Adipocyte (in vitro differentiated cells): ENCODE results near the gene CFAP92.

Experiments used
- DNase-seq: peaks from one replicate; pipeline ENCODE4 v3.0.0-alpha.2; 2015; ENCODE audit warnings: low read depth
- H3K27me3 ChIP-seq: replicated peaks from 2 replicates; pipeline ENCODE4 v1.7.0; 2013; ENCODE audit warnings: mild to moderate bottlenecking, low read length, moderate library complexity; ENCODE audit not compliant: control insufficient read depth, insufficient read depth
- H3K36me3 ChIP-seq: 2 replicates; pipeline ENCODE4 v1.7.0; 2013; ENCODE audit warnings: low read length, mild to moderate bottlenecking, moderate library complexity; ENCODE audit not compliant: control insufficient read depth, insufficient read depth, severe bottlenecking
- H3K4me1 ChIP-seq: 2 replicates; pipeline ENCODE4 v1.7.0; 2013; ENCODE audit warnings: mild to moderate bottlenecking, low read length, moderate library complexity; ENCODE audit not compliant: control insufficient read depth, insufficient read depth
- H3K4me3 ChIP-seq: 2 replicates; pipeline ENCODE4 v1.7.0; 2013; ENCODE audit warnings: mild to moderate bottlenecking, low read length, moderate library complexity
- H3K9ac ChIP-seq: 2 replicates; pipeline ENCODE4 v1.7.0; 2013; ENCODE audit warnings: mild to moderate bottlenecking, low read length, moderate library complexity
- H3K9me3 ChIP-seq: 2 replicates; pipeline ENCODE4 v1.7.0; 2013; ENCODE audit warnings: mild to moderate bottlenecking, low read length, moderate library complexity; ENCODE audit not compliant: control insufficient read depth

Gene CFAP92

GRCh38 chr3:129023909-129024308, 30.0 kb upstream of the CFAP92 start:
- Histone ChIP-seq H3K27me3 (peaks cover 18% of the 10 kb centered on the region), H3K9ac (no peak overlapping the region), H3K4me1 (peaks cover 3% of the 10 kb centered on the region), H3K4me3 (no peak overlapping the region), H3K36me3 (no peaks in the 10 kb centered on the region), H3K9me3 (peaks cover 4% of the 10 kb centered on the region)
- DNase-seq: no peak

- H3K4me1 ChIP-seq: peaks cover 3% of the 10 kb centered on the region
- H3K9me3 ChIP-seq: peaks cover 4% of the 10 kb centered on the region
- peaks cover 19% of the 10 kb centered on the region for H3K27me3 ChIP-seq
- H3K9ac ChIP-seq: no peak overlapping the region
- H3K36me3 ChIP-seq: no peaks in the 10 kb centered on the region
- H3K4me3 ChIP-seq: no peak overlapping the region
- DNase-seq: no peak
Measured at GRCh38 chr3:129023008-129023358, 29.1 kb upstream of the CFAP92 start.

- H3K9me3 ChIP-seq: peaks cover 4% of the 10 kb centered on the region
- peaks cover 3% of the 10 kb centered on the region for H3K4me1 ChIP-seq
- no peak overlapping the region for H3K9ac ChIP-seq
- peaks cover 19% of the 10 kb centered on the region for H3K27me3 ChIP-seq
- H3K36me3 ChIP-seq: no peaks in the 10 kb centered on the region
- H3K4me3 ChIP-seq: no peak overlapping the region
- DNase-seq: no peak
Measured at GRCh38 chr3:129022114-129023007, 28.5 kb upstream of the CFAP92 start.

- Histone ChIP-seq H3K4me3 (no peak overlapping the region), H3K27me3 (peaks cover 19% of the 10 kb centered on the region), H3K9me3 (peaks cover 4% of the 10 kb centered on the region), H3K36me3 (no peaks in the 10 kb centered on the region), H3K4me1 (peaks cover 3% of the 10 kb centered on the region), H3K9ac (no peak overlapping the region)
- no peak for DNase-seq
Measured at GRCh38 chr3:129021140-129021551, 27.3 kb upstream of the CFAP92 start.

- peaks cover 19% of the 10 kb centered on the region for H3K27me3 ChIP-seq
- H3K9ac ChIP-seq: no peak overlapping the region
- peaks cover under 1% of the 10 kb centered on the region for H3K4me1 ChIP-seq
- DNase-seq: no peak
- no peak overlapping the region for H3K4me3 ChIP-seq
- H3K36me3 ChIP-seq: no peaks in the 10 kb centered on the region
- peaks cover 4% of the 10 kb centered on the region for H3K9me3 ChIP-seq
Measured at GRCh38 chr3:129020691-129021090, 26.8 kb upstream of the CFAP92 start.

GRCh38 chr3:129019266-129019665, 25.4 kb upstream of the CFAP92 start:
- H3K9me3 ChIP-seq: peaks cover 4% of the 10 kb centered on the region
- no peak for DNase-seq
- no peak overlapping the region for H3K4me3 ChIP-seq
- H3K36me3 ChIP-seq: no peaks in the 10 kb centered on the region
- H3K4me1 ChIP-seq: no peaks in the 10 kb centered on the region
- H3K27me3 ChIP-seq: peaks cover 19% of the 10 kb centered on the region
- H3K9ac ChIP-seq: no peak overlapping the region

- H3K4me3 ChIP-seq: no peak overlapping the region
- no peak for DNase-seq
Measured at GRCh38 chr3:129018751-129019150, 24.9 kb upstream of the CFAP92 start.

GRCh38 chr3:129018271-129018670, 24.4 kb upstream of the CFAP92 start:
- no peak for DNase-seq

More at GRCh38 chr3:129018751-129019150, 24.9 kb upstream of the CFAP92 start:
- Histone ChIP-seq H3K9ac (no peak overlapping the region), H3K36me3 (no peaks in the 10 kb centered on the region), H3K9me3 (peaks cover 4% of the 10 kb centered on the region), H3K27me3 (peaks cover 23% of the 10 kb centered on the region), H3K4me1 (no peaks in the 10 kb centered on the region)

GRCh38 chr3:129017484-129017899, 23.6 kb upstream of the CFAP92 start:
- Histone ChIP-seq H3K4me3 (no peak overlapping the region), H3K9ac (no peak overlapping the region), H3K36me3 (no peaks in the 10 kb centered on the region), H3K9me3 (no peaks in the 10 kb centered on the region), H3K27me3 (peaks cover 23% of the 10 kb centered on the region), H3K4me1 (no peaks in the 10 kb centered on the region)
- DNase-seq: no peak

More at GRCh38 chr3:129018271-129018670, 24.4 kb upstream of the CFAP92 start:
- H3K9ac ChIP-seq: no peak overlapping the region
- H3K27me3 ChIP-seq: peaks cover 23% of the 10 kb centered on the region
- no peaks in the 10 kb centered on the region for H3K36me3 ChIP-seq
- H3K4me1 ChIP-seq: no peaks in the 10 kb centered on the region
- no peak overlapping the region for H3K4me3 ChIP-seq
- H3K9me3 ChIP-seq: peaks cover 4% of the 10 kb centered on the region

GRCh38 chr3:129016720-129017483, 23.0 kb upstream of the CFAP92 start:
- Histone ChIP-seq H3K4me3 (no peak overlapping the region), H3K27me3 (peaks cover 23% of the 10 kb centered on the region), H3K9me3 (no peaks in the 10 kb centered on the region), H3K9ac (no peak overlapping the region), H3K4me1 (no peaks in the 10 kb centered on the region), H3K36me3 (no peaks in the 10 kb centered on the region)
- no peak for DNase-seq

GRCh38 chr3:129016356-129016719, 22.5 kb upstream of the CFAP92 start:
- Histone ChIP-seq H3K9me3 (no peaks in the 10 kb centered on the region), H3K36me3 (no peaks in the 10 kb centered on the region), H3K4me1 (no peaks in the 10 kb centered on the region), H3K4me3 (no peak overlapping the region), H3K27me3 (peaks cover 26% of the 10 kb centered on the region), H3K9ac (no peak overlapping the region)
- no peak for DNase-seq
